HG03565 (cell line): ENCODE results near the gene ANKS1B.
"Not testable (repeated sequence)": the region's sequence is repeated elsewhere in the genome, so short reads cannot be mapped to it uniquely, and the experiment has no call there.

Source experiments
- ATAC-seq: cut with Tn5 transposase; IDR thresholded peaks from one replicate; pipeline ENCODE4 v1.9.1; 2021; ENCODE audit warnings: mild to moderate bottlenecking, moderate library complexity; ENCODE audit not compliant: unreplicated experiment

ANKS1B gene

DNA sequence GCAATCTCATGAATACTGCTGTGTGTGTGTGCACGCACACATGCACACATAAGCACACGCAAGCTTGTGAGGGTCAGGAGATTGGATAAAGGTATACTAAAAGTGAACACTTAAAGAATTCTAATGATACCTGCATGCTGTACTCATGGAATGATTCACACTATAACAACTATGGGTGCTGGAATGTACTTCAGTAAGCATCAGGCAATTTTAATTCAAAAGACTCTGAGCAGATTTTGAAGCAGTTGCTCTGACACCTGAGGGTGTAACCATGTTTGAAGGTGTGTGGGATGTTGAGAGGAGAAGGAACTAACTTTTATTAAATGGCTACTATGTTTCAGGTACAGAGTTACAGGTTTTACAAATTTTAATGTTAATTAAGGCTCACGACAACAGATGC, 275.6 kb downstream of the ANKS1B start:
- ATAC-seq: no peak

DNA sequence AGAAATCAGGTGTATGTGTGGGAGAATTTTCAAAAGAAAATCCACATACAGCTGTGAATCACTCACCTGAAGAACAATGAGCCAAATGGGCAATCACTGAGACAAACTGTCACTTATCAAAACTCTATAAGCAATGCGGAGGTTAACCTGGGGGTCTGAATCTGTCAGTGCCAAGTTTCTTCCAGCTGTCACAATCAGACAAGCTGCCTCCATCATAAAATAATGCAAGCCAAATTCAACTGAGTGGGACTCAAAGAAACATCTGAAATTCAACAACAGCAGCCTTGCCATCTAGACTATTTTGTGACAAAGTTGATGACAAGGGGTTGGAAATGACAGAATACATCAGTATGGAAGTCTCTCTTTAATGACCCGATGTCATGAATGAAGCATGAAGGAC, 276.9 kb downstream of the ANKS1B start:
- no peak for ATAC-seq

DNA sequence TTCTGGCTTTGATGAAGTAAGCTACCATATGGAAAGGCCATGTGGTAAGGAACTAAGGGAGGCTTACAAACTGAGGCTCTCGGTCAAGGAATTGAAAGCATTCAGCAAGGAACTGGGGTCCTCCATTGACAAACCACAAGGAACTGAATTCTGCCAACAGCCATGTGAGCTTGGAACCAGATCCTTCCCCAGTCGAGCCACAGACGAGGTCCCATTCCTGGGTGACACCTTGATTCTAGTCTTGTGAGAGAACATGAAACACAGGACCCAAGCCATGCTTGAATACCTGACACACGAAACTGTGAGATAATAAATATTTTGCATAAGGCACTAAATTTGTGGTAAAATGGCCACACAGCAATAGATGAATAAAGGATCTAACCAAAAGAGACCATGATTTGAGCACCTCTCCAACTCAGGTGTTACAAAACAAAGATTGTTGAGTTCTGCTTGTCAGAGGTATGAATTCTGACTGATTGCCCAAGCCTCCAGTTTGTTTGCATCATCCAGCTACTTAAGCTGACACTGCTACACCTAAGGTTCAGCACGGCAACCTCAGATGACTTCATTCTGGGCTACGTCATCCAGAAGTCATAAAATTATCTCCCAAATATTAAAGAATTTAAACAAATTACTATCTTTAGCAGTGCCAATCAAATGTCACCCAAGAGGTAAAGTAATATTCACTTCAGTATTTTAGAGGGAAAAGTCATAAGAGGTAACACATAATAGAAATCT, 277.8 kb downstream of the ANKS1B start:
- no peak for ATAC-seq

DNA sequence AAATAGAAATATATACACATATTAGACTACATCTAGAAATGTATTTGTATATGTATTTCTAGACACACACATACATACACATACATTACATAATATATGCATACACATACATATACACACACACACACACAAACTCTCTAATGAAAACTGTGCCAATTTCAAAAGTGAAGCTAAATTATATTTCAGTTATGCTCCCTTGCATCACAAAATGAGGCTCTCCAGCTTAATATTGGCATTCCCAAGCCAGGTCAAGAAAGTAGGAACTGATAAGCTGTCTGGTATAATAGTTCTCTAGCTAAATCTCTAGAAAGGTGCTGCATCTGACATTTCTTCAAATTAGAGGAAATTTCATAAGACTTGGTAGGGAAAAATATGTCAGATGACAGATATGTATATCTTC, 280.3 kb downstream of the ANKS1B start:
- ATAC-seq: no peak

DNA sequence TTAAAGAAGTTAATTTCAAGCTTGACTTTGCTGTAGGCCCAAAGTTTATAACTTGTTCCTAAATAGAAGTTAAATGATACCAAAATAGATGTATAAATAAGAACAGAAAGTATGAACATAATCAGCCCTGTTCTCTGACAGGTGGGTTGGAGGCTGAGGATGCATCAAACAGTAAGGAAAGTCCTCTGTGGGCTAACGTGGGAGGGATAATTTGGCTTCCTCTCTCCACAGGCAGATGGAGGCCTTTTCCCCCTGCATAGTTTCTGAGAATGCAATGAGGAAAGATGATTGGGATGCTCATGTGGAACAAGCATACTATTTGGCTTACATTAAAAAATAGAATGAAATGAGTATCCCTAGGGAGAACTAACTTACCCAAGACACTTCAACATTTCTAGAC, 280.7 kb downstream of the ANKS1B start:
- ATAC-seq: no peak

DNA sequence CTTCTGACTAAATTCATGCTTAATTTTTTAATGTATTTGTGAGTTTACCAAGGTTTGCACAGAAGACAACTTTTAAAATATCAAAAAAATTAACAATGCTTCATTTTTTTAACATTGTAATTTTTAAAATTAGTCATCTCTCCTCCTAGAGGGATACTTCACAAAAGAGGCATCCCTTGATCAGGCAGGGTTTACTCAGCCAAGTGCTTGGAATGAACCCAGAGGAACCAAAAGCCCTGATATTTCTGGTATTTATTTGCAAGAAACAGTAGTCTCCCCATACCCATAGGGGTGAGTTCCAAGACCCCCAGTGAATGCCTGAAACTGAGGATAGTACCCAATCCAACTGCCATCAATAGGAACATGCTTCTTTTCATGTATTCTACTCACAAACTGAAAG, 284.7 kb downstream of the ANKS1B start:
- no peak for ATAC-seq

DNA sequence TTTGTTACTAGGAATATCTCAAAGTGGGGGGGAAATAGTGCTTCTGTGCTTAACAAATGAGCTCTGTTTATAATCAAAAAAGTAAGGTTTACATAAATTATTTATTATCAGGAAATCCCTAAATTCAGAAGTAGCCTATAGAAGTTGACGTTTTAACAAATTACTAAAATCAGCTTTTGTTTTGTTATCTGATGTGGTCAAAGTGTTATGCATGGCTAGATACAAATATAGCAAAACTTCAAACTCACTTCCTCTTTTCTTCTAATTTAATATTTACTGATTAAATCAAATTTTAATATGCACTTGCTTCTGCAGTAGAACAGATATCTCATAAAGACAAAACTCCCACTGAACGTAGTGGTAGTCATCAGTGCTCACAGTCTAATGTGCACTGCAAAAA, 289.7 kb downstream of the ANKS1B start:
- no peak for ATAC-seq

DNA sequence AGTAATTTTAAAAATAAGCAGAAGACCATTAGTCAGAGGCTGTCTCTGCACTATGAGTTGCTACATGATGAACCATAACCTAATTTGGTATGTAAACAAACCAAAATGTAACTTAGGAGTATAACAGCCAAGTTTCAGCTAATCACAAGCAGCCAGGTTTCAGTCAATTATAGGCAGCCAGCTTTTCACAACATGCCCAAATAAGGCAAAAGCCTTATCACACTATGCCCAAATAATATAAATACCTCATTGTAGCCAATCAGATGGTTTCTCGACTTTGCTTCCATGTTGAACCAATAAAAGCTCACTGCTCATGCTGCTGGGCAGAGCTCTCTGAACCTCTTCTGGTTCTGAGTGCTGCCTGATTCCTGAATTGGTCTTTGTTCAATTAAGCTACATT, 298.6 kb downstream of the ANKS1B start:
- ATAC-seq: no peak

DNA sequence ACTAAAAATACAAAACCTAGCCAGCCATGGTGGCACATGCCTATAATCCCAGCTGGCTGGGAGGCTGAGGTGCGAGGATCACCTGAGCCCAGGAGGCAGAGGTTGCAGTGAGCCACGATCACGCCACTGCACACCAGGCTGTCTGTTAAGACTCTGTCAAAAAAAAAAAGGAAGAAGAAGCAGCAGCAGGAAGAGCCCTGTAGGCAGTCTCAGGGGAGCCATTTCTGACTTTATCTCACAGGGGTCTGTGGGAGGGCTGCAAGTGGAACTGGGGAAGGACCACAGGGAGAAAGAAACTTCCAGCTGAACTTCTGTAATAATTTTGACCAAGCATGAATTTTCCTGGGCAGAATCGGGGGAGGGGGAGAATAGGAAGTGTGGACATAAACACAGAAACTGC, 304.5 kb downstream of the ANKS1B start:
- no peak for ATAC-seq

DNA sequence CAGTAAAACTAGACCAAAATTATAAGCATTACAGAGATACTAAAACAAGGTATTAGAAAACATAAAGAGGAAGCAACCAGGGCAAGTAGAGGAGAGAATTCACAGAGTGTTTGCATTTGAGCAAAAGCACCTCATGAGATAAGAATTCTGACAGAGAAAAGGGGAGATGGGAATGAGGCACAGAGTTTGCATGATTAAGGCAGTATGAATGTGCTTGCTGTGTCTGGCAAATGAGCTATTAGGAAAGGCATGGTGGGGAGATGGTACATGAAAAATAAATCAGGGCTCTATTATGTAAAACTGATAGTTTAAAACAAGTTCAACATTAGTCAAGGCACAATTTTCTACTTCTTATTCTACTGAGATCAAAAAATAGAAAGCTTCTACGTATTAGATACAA, 314.1 kb downstream of the ANKS1B start:
- ATAC-seq: no peak

DNA sequence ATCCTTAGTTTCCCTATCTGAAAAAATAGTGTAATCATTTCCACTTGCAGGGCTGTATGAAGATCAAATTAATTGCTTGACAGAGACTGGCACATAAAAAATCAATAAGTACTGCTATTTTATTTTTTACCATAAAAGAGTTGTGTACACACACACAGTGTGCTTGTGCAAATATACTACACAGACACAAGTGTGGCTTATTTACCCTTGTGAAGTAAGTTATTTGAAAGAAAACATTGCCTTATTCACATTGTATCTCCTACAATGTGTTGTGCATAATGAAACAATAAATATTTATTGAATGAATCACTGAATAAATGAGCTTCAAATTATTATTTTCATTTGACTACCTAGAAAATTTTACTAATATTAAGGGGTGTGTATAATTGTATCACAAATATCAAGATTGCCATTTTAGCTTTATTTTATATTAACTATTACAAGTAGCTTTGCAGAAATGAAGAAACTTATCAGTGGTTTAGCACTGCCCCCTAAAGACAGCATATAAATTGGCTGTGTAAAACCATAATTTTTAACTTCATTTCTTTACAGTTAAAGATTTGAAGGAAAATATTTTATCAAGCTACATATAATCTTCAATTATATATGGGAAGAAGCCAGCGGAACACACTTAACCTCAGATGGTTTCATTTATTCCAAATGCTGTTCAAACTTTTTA, 325.9 kb downstream of the ANKS1B start:
- ATAC-seq: no peak

DNA sequence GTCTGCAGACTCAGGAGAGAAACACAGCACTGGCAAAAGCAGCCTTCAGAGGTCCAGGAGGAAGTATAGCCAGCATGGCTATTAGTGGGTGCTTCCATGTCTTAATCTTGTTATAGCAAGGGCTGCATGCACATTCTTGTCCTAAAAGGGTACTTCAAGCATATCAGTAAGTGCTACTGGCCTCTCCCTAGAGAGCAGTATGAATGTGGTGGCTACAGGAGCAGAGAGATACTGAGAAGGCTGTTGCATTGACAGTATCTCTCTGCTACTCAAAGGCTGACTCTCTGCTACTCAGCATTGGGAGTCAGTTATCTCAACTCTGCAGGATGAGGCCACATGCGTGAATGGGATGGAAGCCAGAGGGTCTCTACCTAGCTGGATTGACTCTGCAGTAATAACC, 335.2 kb downstream of the ANKS1B start:
- no peak for ATAC-seq

DNA sequence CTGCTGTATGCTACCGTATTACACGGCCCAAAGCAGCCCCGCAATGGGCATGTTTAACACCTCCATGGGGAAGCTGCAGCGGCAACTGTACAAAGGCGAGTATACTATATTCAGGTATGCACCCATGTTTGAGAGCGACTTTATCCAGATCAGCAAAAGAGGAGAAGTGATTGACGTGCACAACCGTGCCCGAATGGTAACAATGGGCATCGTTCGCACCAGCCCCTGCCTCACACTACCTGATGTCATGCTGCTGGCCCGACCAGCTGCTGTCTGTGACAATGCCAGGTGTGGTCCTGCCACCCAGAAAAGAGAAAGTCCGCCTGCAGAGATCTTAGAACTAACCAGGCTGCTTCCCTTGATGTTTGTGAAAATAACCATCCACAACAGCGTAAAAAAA, 336.6 kb downstream of the ANKS1B start:
- ATAC-seq: no peak

DNA sequence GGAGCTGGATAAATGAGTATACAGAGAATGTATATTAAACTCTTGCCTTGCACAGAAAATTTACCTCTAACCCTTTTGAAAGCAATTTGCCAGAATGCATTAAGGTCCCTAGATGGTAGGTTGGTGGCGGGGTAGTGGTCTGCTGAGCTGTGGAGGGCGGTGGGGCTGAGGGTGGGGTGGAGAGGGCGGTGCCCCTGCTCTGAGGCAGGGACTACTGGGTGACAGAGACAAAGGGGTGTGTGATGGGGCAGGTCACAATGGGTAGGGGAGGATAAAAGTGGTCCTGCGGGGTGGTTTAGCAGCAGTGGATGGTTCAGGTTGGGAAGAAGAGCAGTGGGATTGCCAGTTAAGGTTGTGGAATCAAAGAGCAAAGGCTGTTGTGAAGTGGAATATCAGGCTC, 337.3 kb downstream of the ANKS1B start, which contains the start of gene GARIN6:
GARIN6 (plus strand) TSS at position 301 of the 400 bp plus-strand sequence. CDS start 422 bp downstream, outside the sequence.
- ATAC-seq: no peak

DNA sequence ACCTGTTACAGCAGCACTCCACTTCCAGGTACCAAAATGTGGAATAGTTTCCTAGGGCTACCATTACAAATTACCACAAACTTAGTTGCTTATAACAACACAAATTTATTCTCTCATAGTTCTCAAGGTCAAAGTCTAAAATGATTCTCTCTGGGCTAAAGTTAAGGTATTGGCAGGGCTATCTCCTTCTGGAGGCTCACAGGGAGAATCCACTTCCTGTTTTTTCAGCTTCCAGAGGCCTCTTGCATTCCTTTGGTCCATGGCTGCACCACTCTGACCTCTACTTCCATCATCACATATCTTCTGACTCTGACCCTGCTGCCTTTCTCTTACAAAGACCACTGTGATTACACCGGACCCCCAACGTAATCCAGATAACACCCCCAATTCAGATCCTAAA, 340.1 kb downstream of the ANKS1B start:
- no peak for ATAC-seq

DNA sequence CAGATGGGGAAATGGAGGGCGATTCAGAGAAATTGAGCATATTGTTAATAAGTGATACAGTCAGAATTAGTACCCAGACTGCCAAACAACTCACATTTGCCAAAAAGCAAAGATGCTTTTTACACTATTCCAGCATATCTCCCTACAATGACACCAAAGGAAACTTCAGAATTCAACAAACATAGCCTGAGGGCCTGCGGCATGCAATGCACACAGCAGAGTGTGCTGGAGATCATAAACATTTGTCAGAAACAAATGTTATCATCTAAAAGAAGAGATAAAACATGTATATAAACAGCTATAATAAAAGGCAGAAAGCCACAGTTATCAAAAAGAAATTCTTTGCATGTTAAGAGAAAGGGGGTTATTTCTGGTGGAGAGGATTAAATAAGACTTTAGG, 357.3 kb downstream of the ANKS1B start:
- no peak for ATAC-seq

DNA sequence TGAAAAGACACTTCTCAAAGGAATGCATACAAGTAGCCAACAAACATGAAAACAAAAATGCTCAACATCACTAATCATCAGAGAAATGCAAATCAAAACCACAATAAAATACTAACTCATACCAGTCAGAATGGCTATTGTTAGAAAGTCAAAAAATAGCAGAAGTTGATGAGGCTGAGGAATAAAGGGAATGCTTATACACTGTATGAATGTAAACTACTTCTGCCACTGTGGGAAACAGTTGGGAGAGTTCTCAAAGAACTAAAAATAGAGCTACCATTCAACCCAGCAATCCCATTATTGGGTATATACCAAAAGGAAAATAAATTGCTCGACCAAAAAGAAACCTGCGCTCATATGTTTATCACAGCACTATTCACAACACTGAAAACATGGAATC, 360.1 kb downstream of the ANKS1B start:
- ATAC-seq: not testable (repeated sequence)

DNA sequence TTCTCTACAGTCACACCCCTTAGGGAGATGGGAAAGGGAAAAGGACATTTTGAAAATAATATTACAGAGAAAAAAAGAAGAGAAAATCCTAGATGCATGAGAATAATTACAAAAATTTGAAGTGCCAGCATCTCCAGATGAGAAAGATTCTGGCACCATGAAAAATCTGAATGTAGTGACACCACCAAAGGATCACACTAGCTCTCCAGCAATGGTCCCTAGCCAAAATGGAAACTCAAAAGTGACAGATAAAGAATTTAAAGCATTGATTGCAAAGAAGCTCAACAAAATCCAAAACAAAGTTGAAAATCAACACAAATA, 364.6 kb downstream of the ANKS1B start:
- no peak for ATAC-seq

DNA sequence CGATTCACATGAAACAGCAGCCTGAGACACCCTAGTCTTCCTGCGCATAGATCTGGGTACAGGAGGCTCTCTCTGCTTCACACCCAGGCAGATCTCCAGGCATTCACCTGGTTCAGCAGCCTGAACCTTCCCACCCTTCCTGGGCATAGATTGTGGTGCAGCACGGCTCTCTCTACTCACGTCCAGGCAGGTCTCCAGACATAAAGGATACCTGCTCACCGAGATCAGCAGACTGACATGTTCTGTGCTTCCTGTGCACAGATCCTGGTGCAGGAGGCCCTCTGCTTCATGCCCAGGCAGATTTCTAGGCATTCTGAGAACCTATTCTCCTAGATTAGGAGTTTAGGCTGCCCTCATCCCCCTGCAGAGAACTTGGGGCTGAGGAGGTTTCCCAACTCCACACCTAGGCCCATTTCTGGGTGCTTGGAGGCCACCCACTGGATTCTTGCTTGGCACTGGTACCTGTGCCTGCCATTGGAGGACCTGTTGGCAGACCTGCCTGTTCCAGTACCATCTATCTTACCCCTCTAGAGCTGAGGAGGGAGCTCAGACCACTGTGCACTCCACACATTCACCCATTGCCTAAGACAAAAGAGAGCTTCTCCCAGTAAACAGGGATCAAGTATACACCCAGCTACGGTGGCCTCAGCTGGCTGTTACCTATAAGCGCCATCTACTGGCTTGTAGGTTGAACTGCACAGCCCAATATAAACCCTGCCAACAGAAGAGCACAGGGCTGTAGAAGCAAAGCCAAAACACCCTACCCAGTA, 365.2 kb downstream of the ANKS1B start:
- ATAC-seq: peak; percentile 91

DNA sequence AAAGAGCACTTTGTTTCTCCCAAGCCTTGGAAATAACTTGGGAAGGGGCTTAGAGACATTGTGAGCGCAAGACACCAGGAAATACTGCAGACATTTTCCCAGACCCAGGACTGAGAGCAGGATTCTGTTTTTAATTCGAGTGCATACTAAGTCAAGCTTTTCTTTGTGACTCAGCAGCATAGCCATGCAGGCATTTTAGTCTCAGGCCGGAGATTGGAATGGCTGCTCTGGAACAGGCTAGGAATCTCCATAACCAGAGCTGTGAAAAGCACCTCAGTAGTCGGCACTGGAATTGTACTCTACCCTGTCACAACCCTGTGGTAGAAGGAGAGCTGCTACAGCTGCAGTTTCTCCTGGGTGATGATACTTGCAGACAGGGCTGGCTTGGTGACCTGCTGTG, 366.1 kb downstream of the ANKS1B start:
- no peak for ATAC-seq

DNA sequence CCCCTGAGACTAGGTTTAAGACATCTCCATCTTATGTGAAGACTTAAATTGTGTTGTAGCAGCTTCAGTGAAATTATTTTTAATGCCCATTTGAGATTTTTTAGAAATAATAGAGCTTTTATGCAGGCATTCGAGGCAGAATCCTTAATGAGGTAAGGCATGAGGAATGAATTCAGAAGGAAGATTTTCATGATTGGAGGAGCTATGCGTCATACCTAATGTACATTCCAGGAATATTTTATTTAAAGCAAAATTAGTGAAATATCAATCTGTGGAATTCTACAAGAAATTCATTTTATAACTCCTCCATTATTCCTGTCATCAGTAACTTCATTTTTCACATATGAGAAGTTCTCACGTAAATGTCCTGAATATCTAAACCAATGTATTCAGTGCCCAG, 373.1 kb downstream of the ANKS1B start:
- no peak for ATAC-seq

DNA sequence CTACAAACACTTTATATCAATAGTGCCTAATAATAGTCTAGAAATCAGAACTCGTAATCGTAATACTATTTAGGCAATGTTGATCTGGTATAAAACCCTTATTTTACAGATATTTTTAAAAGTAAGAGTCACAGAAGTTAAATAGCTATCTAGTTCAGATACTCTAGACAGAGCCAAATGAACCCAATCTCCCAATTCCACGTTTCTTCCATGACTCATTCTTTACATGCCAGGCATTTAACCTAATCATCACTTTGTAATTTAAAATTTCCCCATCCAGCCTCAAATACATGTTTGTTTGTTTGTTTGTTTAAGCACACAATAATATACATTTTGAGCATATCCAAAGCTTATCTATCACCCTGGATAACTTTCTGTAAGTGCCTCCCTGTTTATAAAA, 373.6 kb downstream of the ANKS1B start:
- ATAC-seq: no peak
